ENCODE data around the gene SUN1. TPM values are rescaled to one million over a fixed set of nuclear protein-coding genes. Genes with fewer than 3 reads are reported as not detected.
A peak's percentile ranks its signal among the peaks of the same experiment; 100 is the strongest.

The SUN1 gene, protein sequence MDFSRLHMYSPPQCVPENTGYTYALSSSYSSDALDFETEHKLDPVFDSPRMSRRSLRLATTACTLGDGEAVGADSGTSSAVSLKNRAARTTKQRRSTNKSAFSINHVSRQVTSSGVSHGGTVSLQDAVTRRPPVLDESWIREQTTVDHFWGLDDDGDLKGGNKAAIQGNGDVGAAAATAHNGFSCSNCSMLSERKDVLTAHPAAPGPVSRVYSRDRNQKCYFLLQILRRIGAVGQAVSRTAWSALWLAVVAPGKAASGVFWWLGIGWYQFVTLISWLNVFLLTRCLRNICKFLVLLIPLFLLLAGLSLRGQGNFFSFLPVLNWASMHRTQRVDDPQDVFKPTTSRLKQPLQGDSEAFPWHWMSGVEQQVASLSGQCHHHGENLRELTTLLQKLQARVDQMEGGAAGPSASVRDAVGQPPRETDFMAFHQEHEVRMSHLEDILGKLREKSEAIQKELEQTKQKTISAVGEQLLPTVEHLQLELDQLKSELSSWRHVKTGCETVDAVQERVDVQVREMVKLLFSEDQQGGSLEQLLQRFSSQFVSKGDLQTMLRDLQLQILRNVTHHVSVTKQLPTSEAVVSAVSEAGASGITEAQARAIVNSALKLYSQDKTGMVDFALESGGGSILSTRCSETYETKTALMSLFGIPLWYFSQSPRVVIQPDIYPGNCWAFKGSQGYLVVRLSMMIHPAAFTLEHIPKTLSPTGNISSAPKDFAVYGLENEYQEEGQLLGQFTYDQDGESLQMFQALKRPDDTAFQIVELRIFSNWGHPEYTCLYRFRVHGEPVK
- 100 to 1,000 TPM; 108 to 130 (median 119) TPM for total RNA-seq
- 10 to 100 TPM; 23.4 to 71.0 (median 30.1) TPM for polyA plus RNA-seq

DNA sequence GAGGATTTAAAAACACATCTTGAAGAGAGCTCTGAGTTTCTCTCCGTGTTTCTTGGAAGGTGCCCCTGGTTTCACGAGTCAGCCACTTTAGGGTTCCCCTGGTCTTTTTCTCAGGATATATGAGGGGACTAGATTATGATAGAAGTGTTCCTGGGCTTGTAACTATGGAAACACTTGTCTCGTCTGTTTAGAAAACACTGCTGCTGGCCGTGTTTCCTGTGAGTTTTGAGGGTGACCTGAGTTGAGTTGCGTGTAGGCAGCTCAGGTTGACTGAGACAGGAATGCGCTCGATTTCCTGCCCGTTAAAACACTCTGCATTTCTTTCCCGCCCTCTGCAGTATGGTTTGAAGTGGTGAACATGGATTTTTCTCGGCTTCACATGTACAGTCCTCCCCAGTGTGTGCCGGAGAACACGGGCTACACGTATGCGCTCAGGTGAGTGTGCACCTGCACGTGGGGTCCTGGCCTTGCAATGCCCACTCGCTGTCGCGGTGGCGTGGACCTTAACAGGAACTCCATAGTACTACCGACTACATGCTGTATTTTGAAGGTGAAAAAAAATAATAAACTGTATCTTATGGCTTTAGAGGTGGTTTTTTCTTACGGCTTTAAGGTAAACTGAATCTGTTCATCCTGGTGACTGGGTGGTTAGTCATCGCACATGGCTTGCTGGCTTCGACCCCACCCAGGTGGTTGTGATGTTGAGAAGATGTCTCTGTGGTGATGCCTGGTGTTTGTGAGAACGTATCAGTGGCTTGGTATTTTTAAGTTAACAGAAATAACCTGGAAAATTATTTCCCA is at the start of gene SUN1:
TSS of gene SUN1 (plus strand) at position 310 of the 801 bp plus-strand sequence. CDS start at position 359, 49 bp downstream.
- DNase-seq = peak; percentile 71
- H3K4me3 ChIP-seq = peak within 1 kb of the TSS; percentile 3 to 29 (median 10)
- no peaks in the 10 kb centered on the region for H3K9me3 ChIP-seq
- peaks cover 0 to 88% (median 85%) of the 10 kb centered on the region in 4 donors for H3K4me1 ChIP-seq
- intact Hi-C loops (cut with DNase I) = no loop called here
- no peaks in the 10 kb centered on the region for H3K36me3 ChIP-seq
- peak within 1 kb of the TSS; percentile 84 to 92 (median 89) for H3K27ac ChIP-seq
- 56 to 80% methylated on average over 24 of the region's 24 CpGs for WGBS, 2 donors
- H3K27me3 ChIP-seq = no peaks in the 10 kb centered on the region
- TF ChIP-seq, protein P1, sequence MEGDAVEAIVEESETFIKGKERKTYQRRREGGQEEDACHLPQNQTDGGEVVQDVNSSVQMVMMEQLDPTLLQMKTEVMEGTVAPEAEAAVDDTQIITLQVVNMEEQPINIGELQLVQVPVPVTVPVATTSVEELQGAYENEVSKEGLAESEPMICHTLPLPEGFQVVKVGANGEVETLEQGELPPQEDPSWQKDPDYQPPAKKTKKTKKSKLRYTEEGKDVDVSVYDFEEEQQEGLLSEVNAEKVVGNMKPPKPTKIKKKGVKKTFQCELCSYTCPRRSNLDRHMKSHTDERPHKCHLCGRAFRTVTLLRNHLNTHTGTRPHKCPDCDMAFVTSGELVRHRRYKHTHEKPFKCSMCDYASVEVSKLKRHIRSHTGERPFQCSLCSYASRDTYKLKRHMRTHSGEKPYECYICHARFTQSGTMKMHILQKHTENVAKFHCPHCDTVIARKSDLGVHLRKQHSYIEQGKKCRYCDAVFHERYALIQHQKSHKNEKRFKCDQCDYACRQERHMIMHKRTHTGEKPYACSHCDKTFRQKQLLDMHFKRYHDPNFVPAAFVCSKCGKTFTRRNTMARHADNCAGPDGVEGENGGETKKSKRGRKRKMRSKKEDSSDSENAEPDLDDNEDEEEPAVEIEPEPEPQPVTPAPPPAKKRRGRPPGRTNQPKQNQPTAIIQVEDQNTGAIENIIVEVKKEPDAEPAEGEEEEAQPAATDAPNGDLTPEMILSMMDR (IDR thresholded peaks at IDR 0.05) = no peak
- TF ChIP-seq EP300 (IDR thresholded peaks at IDR 0.05) (no peak), POLR2A (IDR thresholded peaks at IDR 0.05) (no peak), POLR2AphosphoS5 (IDR thresholded peaks at IDR 0.05) (no peak)

DNA sequence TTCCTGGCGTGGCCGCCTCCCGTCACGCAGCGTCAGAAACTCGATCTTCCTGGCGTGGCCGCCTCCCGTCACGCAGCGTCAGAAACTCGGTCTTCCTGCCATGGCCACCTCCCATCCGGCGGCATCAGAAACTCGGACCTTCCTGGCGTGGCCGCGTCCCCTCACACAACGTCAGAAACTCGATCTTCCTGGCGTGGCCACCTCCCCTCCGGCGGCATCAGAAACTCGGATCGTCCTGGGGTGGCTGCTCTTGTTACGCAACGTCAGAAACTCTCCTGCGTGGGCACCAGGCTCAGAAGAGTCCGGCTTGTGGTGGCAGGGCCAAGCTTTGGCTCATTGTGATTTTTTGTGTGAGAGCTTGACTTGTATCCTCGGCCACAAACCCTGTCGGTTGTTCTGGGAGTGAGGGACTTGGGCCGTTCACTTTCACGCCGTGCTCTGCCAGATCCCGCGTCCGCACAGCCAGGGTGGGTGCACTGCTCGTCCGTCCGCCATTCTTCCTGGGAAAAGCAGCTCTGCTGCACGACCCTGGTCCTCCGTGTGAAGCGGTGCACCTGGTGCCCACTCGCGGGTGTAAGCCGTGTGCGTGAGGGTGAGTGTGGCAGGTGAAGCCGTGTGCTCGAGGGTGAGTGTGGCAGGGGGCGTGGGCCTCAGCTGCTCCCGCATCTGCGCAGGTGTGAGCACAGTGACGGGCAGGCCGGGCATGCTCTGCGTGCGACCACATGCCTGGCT is 49.4 kb upstream of the SUN1 start:
- DNase-seq = no peak
- Histone ChIP-seq H3K4me3 (no peak overlapping the region), H3K27ac (no peak overlapping the region), H3K9me3 (no peaks in the 10 kb centered on the region), H3K4me1 (peaks cover 0 to 54% (median 34%) of the 10 kb centered on the region in 4 donors), H3K27me3 (no peaks in the 10 kb centered on the region), H3K36me3 (peaks cover 0 to 36% (median 4%) of the 10 kb centered on the region in 4 donors)
- TF ChIP-seq POLR2A (IDR thresholded peaks at IDR 0.05) (no peak), POLR2AphosphoS5 (IDR thresholded peaks at IDR 0.05) (no peak), EP300 (IDR thresholded peaks at IDR 0.05) (no peak)
- TF ChIP-seq, protein P1 (IDR thresholded peaks at IDR 0.05) = no peak
- intact Hi-C loops (cut with DNase I) = loop anchor here (10.0 kb wide), 1 partner anchor 172 kb away; the partner anchor contains the start of gene ADAP1
- 96% methylated on average over 55 to 56 of the region's 56 CpGs for WGBS, 2 donors

DNA sequence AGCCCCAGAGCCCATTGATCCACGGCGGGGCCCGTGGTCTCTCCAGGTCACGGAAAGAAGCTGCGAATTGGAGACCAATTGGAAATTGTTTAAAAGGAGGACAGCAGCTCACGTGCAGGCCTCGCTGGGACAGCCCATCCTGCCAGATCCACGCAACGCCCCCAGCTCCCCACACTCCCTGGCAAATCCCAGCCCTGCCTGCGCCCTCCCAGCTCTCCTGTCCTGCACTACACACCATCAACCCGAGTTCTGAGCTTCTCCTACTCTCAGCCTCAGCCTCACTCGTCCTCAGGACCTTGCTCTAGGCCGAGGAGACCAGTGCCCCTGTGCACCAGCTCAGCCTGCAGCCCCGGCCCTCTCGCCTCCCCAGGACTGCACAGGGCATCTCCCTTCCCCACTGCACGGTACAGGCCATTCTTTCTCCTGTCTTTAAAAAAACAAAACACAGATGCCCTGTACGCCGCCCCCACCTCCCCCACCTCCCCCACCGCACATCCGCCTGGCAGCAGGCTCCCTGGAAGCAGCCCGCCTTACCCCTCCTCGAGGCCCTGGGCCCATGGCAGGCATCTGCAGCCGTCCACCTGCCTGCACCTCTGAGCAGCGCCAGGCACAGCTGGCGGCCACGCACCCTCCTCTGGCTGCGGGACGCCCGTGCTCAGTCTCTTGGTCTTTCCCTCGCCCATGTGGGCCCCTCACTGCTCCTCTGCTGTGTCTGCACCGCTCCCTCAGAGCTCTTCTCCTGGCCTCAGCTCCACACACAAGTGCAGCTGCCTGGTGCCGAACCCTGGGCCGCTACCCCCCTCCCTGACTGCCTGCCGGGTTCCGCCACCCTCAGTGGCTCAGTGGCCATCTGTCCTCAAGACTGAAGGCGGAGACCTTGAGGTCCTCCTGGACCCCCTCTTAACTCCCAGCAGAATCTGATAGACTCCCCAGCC is 48.5 kb upstream of the SUN1 start:
- intact Hi-C loops (cut with DNase I) = loop anchor here (10.0 kb wide), 1 partner anchor 171 kb away; the partner anchor contains the start of gene ADAP1
- no peak for TF ChIP-seq POLR2AphosphoS5 (IDR thresholded peaks at IDR 0.05)
- TF ChIP-seq EP300 (IDR thresholded peaks at IDR 0.05) = no peak
- TF ChIP-seq, protein P1 (IDR thresholded peaks at IDR 0.05) = no peak
- no peak for TF ChIP-seq POLR2A (IDR thresholded peaks at IDR 0.05)
- H3K4me1 ChIP-seq = peaks cover 0 to 50% (median 31%) of the 10 kb centered on the region in 4 donors
- H3K27ac ChIP-seq = no peak overlapping the region
- no peak overlapping the region for H3K4me3 ChIP-seq
- no peaks in the 10 kb centered on the region for H3K27me3 ChIP-seq
- 95 to 96% methylated on average over 36 of the region's 36 CpGs for WGBS, 2 donors
- DNase-seq = no peak
- no peaks in the 10 kb centered on the region for H3K9me3 ChIP-seq
- peaks cover 0 to 33% (median 4%) of the 10 kb centered on the region in 4 donors for H3K36me3 ChIP-seq
